ENCODE results near the gene RBM6. TPM values are rescaled to one million over a fixed set of nuclear protein-coding genes. Genes with fewer than 3 reads are reported as not detected.
"Not testable (repeated sequence)": the region's sequence is repeated elsewhere in the genome, so short reads cannot be mapped to it uniquely, and the experiment has no call there.

The RBM6 gene
- total RNA-seq, 1 donor from 2014 or later: 53.9 TPM

- no peaks in the 10 kb centered on the region for H3K4me1 ChIP-seq (ENCODE audit: insufficient read depth, low read length)
- H3K36me3 ChIP-seq (ENCODE audit: insufficient read depth, low read length): peaks cover 12% of the 10 kb centered on the region
- H3K4me1 Mint-ChIP-seq (ENCODE audit: low read depth, unreplicated experiment): no peaks in the 10 kb centered on the region
- TF ChIP-seq CTCF (IDR thresholded peaks at IDR 0.05; ENCODE audit: insufficient read depth, low read depth, low read length) (no peak), EZH2 (IDR thresholded peaks at IDR 0.05; ENCODE audit: insufficient read depth, low read length) (no peak)
- no peaks in the 10 kb centered on the region for H4K20me1 ChIP-seq (ENCODE audit: insufficient read depth, low read length)
- no peak overlapping the region for H3K9ac ChIP-seq (ENCODE audit: low read length)
- H3K4me3 ChIP-seq (ENCODE audit: insufficient read depth, low read depth, low read length): no peak overlapping the region
- H3K9me3 Mint-ChIP-seq (ENCODE audit: unreplicated experiment): no peaks in the 10 kb centered on the region
- H3K27ac ChIP-seq (ENCODE audit: low read depth, low read length): no peak overlapping the region
- H3K9me3 ChIP-seq (ENCODE audit: insufficient read depth, low read depth, low read length): no peaks in the 10 kb centered on the region
- DNase-seq (ENCODE audit: low read depth) (no peak), FAIRE-seq (no peak)
- H3K27me3 Mint-ChIP-seq (ENCODE audit: low read depth, unreplicated experiment): no peaks in the 10 kb centered on the region
- no peak overlapping the region for H3K27ac Mint-ChIP-seq (ENCODE audit: unreplicated experiment)
- no peak overlapping the region for H3K4me2 ChIP-seq (ENCODE audit: low read length)
- no peaks in the 10 kb centered on the region for H3K27me3 ChIP-seq (ENCODE audit: insufficient read depth, low read length)
- H3K4me3 Mint-ChIP-seq (ENCODE audit: unreplicated experiment): no peak overlapping the region
- H3K36me3 Mint-ChIP-seq (ENCODE audit: low read depth, unreplicated experiment): peaks cover 16% of the 10 kb centered on the region
- H2AFZ ChIP-seq (ENCODE audit: low read depth, low read length): no peak overlapping the region
- no peaks in the 10 kb centered on the region for H3K79me2 ChIP-seq (ENCODE audit: insufficient read depth, low read length)
These were observed 138.7 kb downstream of the RBM6 start for GRCh38 chr3:50078622-50079021.

GRCh38 chr3:50084951-50085350 is 145.0 kb downstream of the RBM6 start:
- not testable (repeated sequence) for H3K9me3 ChIP-seq (ENCODE audit: insufficient read depth, low read depth, low read length); H2AFZ ChIP-seq (ENCODE audit: low read depth, low read length); H3K27me3 ChIP-seq (ENCODE audit: insufficient read depth, low read length); H3K27ac ChIP-seq (ENCODE audit: low read depth, low read length); H3K36me3 ChIP-seq (ENCODE audit: insufficient read depth, low read length); H3K9me3 Mint-ChIP-seq (ENCODE audit: unreplicated experiment); H3K4me3 ChIP-seq (ENCODE audit: insufficient read depth, low read depth, low read length); H3K4me3 Mint-ChIP-seq (ENCODE audit: unreplicated experiment); H3K36me3 Mint-ChIP-seq (ENCODE audit: low read depth, unreplicated experiment); H3K4me1 ChIP-seq (ENCODE audit: insufficient read depth, low read length); H4K20me1 ChIP-seq (ENCODE audit: insufficient read depth, low read length); DNase-seq (ENCODE audit: low read depth); H3K4me1 Mint-ChIP-seq (ENCODE audit: low read depth, unreplicated experiment); H3K27ac Mint-ChIP-seq (ENCODE audit: unreplicated experiment); H3K9ac ChIP-seq (ENCODE audit: low read length); FAIRE-seq; H3K4me2 ChIP-seq (ENCODE audit: low read length); H3K27me3 Mint-ChIP-seq (ENCODE audit: low read depth, unreplicated experiment)
- peaks cover 18% of the 10 kb centered on the region for H3K79me2 ChIP-seq (ENCODE audit: insufficient read depth, low read length)

- DNase-seq (ENCODE audit: low read depth): peak; percentile 85
- peak within 1 kb of the TSS; percentile 98 for H3K4me3 Mint-ChIP-seq (ENCODE audit: unreplicated experiment)
- peaks cover 11% of the 10 kb centered on the region for H3K4me1 Mint-ChIP-seq (ENCODE audit: low read depth, unreplicated experiment)
- peaks cover 14% of the 10 kb centered on the region for H3K36me3 Mint-ChIP-seq (ENCODE audit: low read depth, unreplicated experiment)
- H3K27me3 Mint-ChIP-seq (ENCODE audit: low read depth, unreplicated experiment): no peaks in the 10 kb centered on the region
- Histone ChIP-seq H3K4me1 (ENCODE audit: insufficient read depth, low read length) (peaks cover 12% of the 10 kb centered on the region), H2AFZ (ENCODE audit: low read depth, low read length) (peak within 1 kb of the TSS; percentile 68), H3K9ac (ENCODE audit: low read length) (peak within 1 kb of the TSS; percentile 99), H3K4me3 (ENCODE audit: insufficient read depth, low read depth, low read length) (peak within 1 kb of the TSS; percentile 96), H3K36me3 (ENCODE audit: insufficient read depth, low read length) (peaks cover 30% of the 10 kb centered on the region), H3K79me2 (ENCODE audit: insufficient read depth, low read length) (peaks cover 53% of the 10 kb centered on the region), H4K20me1 (ENCODE audit: insufficient read depth, low read length) (peaks cover 40% of the 10 kb centered on the region), H3K27me3 (ENCODE audit: insufficient read depth, low read length) (no peaks in the 10 kb centered on the region), H3K27ac (ENCODE audit: low read depth, low read length) (peak within 1 kb of the TSS; percentile 96), H3K9me3 (ENCODE audit: insufficient read depth, low read depth, low read length) (no peaks in the 10 kb centered on the region), H3K4me2 (ENCODE audit: low read length) (peak within 1 kb of the TSS; percentile 86)
- TF ChIP-seq EZH2 (IDR thresholded peaks at IDR 0.05; ENCODE audit: insufficient read depth, low read length): no peak
- no peak for TF ChIP-seq CTCF (IDR thresholded peaks at IDR 0.05; ENCODE audit: insufficient read depth, low read depth, low read length)
- no peak for FAIRE-seq
- peak within 1 kb of the TSS; percentile 99 for H3K27ac Mint-ChIP-seq (ENCODE audit: unreplicated experiment)
- H3K9me3 Mint-ChIP-seq (ENCODE audit: unreplicated experiment): peaks cover 5% of the 10 kb centered on the region
These were observed 149.0 kb downstream of the RBM6 start, which contains the start of gene RBM5 for GRCh38 chr3:50088725-50089608. RBM5 (plus strand) TSS chr3:50088919; CDS start chr3:50090435, 1,516 bp downstream.

Measured in astrocyte (in vitro differentiated cells and primary cell).